ENCODE results near the gene SPTBN1. TPM values are rescaled to one million over a fixed set of nuclear protein-coding genes. Genes with fewer than 3 reads are reported as not detected.
"Not testable (repeated sequence)": the region's sequence is repeated elsewhere in the genome, so short reads cannot be mapped to it uniquely, and the experiment has no call there.

The SPTBN1 gene
- total and polyA plus RNA-seq, 2 donors, result 118 to 352 TPM

DNA sequence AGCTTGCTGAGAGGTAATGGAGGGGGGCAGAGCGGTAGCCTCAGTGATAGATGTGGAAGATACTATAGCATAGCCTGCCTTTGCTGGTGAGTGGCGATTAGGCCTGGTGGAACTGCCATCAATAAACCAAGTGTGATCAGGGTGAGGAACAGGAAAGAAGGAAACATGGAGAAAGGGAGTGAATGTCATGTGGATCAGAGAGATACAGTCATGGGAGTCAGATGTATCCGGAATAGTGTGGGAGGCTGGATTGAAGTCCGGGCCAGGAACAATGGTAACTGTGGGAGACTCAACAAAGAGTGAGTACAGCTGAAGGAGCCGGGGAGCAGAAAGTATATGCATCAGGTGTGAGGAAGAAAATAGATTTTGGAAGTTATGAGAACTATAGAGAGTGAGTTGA, 52.9 kb downstream of the SPTBN1 start:
- H3K36me3 ChIP-seq (ENCODE audit: insufficient read depth); H3K27ac ChIP-seq (ENCODE audit: low read depth); H3K4me1 ChIP-seq (ENCODE audit: insufficient read depth); DNase-seq (ENCODE audit: extremely low spot score); H3K4me3 ChIP-seq (ENCODE audit: low read depth, low read length): not testable (repeated sequence)
- WGBS, result 94% methylated on average over 5 of the region's 5 CpGs

DNA sequence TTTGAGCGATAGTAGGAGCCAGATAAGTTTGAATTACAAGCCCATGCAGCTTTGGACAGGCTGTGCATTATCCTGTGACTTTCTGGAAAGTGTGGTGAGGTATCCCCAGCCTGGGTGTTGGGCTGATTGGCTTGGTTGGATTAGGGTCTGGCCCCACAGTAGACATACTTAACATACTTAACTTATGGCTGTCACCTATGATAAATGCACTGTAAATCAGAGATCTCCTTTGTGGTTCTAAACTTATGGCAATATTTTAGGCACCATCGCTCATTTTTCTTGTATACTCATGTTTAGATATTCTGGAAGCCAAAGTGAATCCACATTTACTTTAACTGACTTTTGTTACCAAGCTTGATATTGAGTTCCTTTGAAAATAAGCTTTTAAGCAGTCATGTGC, 54.8 kb downstream of the SPTBN1 start:
- Histone ChIP-seq H3K36me3 (ENCODE audit: insufficient read depth) (no peaks in the 10 kb centered on the region), H3K27ac (ENCODE audit: low read depth) (no peak overlapping the region), H3K4me1 (ENCODE audit: insufficient read depth) (no peaks in the 10 kb centered on the region), H3K4me3 (ENCODE audit: low read depth, low read length) (no peak overlapping the region)
- DNase-seq (ENCODE audit: extremely low spot score), result no peak
- 61% methylated on average over 2 of the region's 2 CpGs for WGBS

DNA sequence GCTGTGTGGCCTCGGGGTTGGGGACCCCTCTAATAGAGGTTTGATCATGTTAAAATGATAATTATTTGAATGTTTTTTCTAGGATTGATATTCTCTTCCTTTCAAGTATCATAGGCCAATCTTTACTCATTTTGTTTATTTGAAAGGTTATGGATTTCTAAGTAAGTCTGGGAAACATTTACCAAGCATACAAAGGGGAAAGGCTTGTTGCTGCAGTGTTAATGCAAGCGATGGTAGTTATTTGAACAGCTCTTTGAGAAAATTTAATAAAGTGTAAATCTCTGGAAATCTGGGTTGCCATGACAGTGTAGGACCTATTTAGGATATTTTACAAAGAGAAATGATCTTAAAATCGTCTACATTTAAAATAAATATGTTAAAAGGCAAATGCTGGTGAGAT, 56.1 kb downstream of the SPTBN1 start:
- no peak overlapping the region for H3K4me3 ChIP-seq (ENCODE audit: low read depth, low read length)
- H3K27ac ChIP-seq (ENCODE audit: low read depth), result no peak overlapping the region
- H3K36me3 ChIP-seq (ENCODE audit: insufficient read depth), result no peaks in the 10 kb centered on the region
- 84% methylated on average over 3 of the region's 3 CpGs for WGBS
- no peaks in the 10 kb centered on the region for H3K4me1 ChIP-seq (ENCODE audit: insufficient read depth)
- no peak for DNase-seq (ENCODE audit: extremely low spot score)

DNA sequence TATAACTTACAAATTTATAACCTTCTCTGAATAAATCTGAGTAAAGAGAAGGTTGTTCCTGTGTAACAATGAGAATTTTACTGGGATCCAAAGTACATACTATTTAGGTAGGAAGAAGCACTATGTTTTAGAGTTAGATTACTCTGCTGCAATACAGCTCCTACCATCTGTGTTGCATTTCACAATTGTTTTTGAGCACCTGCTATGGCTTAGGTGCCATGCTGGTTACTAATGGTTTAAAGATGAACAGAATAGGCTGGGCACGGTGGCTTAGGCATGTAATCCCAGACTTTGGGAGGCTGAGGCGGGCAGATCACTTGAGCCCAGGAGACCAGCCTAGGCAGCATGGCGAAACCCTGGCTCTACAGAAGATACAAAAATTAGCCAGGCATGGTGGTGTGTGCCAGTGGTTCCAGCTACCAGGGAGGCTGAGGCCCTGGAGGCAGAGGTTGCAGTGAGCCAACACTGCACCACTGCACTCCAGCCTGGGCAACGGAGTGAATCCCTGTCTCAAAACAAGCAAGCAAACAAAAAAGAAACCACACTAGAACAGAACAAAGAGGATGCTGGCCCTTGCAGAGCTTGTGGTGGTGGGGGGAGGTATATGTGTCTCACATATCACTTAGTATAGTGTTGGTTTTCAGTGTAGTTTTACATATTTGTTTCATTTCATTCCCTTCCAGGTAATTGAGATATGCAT, 56.7 kb downstream of the SPTBN1 start:
- no peaks in the 10 kb centered on the region for H3K36me3 ChIP-seq (ENCODE audit: insufficient read depth)
- H3K4me3 ChIP-seq (ENCODE audit: low read depth, low read length), result no peak overlapping the region
- WGBS, result 93% methylated on average over 4 of the region's 4 CpGs
- H3K27ac ChIP-seq (ENCODE audit: low read depth), result no peak overlapping the region
- H3K4me1 ChIP-seq (ENCODE audit: insufficient read depth), result no peaks in the 10 kb centered on the region
- DNase-seq (ENCODE audit: extremely low spot score), result no peak

DNA sequence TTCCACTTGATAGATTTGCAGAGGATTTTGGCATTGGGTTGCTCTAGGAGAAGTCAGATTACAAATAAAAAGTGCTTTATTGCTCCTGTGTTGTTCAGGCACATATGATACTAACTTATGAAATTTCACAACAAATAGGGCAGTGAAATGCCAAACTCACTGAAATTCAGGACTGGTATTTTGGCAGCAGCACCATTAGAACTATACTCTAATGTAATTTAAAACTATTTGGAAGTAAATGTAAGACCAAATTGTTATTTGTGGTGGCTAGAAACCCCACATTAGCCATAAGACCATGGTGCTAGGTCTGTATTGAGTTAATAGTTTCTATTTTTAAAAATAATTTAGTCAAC, 57.2 kb downstream of the SPTBN1 start:
- no peaks in the 10 kb centered on the region for H3K4me1 ChIP-seq (ENCODE audit: insufficient read depth)
- DNase-seq (ENCODE audit: extremely low spot score), result no peak
- no peaks in the 10 kb centered on the region for H3K36me3 ChIP-seq (ENCODE audit: insufficient read depth)
- no peak overlapping the region for H3K27ac ChIP-seq (ENCODE audit: low read depth)
- no peak overlapping the region for H3K4me3 ChIP-seq (ENCODE audit: low read depth, low read length)

DNA sequence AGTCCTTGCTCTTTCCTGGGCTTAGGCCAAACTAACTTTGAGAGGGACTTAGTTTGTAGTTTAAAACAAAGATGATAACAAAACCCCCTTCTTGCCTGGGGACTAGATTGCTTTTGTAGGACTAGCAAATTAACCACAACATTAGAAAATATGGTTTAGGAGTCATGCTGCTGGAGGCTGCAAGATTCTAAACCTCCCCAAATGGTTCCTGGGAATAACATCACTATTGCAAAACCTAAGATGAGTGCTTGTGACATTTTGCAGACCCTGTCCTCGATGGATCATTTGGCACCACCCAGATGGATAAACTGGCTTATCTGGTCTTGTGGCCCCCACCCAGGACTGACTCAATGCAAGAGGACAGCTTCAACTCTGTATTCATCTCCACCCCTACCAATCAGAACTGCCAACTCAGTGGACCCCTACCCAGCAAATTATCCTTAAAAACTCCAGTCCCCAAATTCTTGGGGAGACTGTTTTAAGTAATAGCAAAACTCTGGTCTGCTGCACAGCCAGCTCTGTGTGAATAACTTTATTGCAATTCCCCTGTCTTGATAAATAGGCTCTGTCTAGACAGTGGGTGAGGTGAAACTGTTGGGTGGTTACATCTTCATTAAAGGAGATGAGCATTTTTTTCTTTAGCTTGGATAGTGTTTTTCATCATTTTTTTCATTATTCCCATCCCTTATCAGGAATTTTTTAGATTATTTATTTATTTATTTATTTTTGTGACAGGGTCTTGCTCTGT, 58.9 kb downstream of the SPTBN1 start:
- whole genome bisulfite sequencing, result 20% methylated on average over 1 of the region's 1 CpG
- no peaks in the 10 kb centered on the region for H3K36me3 ChIP-seq (ENCODE audit: insufficient read depth)
- no peaks in the 10 kb centered on the region for H3K4me1 ChIP-seq (ENCODE audit: insufficient read depth)
- no peak overlapping the region for H3K4me3 ChIP-seq (ENCODE audit: low read depth, low read length)
- DNase-seq (ENCODE audit: extremely low spot score), result no peak
- no peak overlapping the region for H3K27ac ChIP-seq (ENCODE audit: low read depth)

DNA sequence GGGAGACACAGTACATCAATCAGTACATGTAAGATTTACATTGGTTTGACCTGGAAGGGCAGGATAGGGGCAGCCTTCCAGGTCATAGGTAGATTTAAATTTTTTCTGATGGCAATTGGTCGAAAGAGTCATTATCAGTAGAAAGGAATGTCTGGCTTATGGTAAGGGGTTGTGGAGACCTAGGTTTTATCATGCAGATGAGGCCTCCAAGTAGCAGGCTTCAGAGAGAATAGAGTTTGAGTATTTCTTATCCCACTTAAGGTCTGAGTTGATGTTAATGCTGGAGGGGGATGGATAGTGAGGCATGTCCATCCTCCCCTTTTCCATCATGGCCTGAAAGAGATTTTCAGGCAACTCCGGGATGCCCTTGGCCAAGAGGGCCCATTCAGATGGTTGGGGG, 60.7 kb downstream of the SPTBN1 start:
- H3K36me3 ChIP-seq (ENCODE audit: insufficient read depth), result no peaks in the 10 kb centered on the region
- 89% methylated on average over 2 of the region's 2 CpGs for WGBS
- H3K4me3 ChIP-seq (ENCODE audit: low read depth, low read length), result no peak overlapping the region
- H3K4me1 ChIP-seq (ENCODE audit: insufficient read depth), result no peaks in the 10 kb centered on the region
- DNase-seq (ENCODE audit: extremely low spot score), result no peak
- no peak overlapping the region for H3K27ac ChIP-seq (ENCODE audit: low read depth)

DNA sequence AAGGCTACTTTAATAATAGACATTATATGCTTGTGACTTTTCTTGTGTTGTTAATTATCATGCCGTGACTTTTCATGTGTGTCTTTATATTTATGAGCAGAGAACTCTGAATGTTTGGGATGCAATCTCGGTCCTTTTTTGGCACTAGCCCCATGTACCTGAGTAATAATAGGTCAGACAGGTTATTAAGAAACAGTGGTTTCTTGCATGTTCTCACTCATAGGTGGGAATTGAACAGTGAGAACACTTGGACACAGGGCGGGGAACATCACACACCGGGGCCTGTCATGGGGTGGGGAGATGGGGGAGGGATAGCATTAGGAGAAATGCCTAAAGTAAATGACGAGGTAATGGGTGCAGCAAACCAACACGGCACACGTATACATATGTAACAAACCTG, 61.9 kb downstream of the SPTBN1 start:
- 79% methylated on average over 7 of the region's 7 CpGs for WGBS
- not testable (repeated sequence) for H3K4me1 ChIP-seq (ENCODE audit: insufficient read depth); H3K36me3 ChIP-seq (ENCODE audit: insufficient read depth); H3K4me3 ChIP-seq (ENCODE audit: low read depth, low read length); DNase-seq (ENCODE audit: extremely low spot score); H3K27ac ChIP-seq (ENCODE audit: low read depth)

DNA sequence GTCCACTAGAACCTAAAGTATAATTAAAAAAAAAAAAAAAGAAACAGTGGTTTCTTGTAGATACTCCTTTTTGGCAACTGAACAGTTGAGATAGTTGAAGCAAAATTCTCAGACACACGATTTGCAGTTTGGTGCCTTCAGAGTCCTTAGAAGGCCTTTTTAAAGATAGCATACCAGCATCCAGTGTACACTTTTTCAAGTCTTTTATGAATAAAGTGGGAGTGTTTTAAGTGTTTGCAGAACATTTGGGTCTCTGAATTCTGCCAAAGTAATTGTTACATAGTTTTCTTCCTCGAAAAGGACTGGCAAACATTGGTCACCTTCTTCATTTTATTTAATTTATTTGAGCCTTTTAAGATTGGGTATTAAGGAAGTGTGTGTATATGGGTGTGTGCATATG, 62.3 kb downstream of the SPTBN1 start:
- no peaks in the 10 kb centered on the region for H3K36me3 ChIP-seq (ENCODE audit: insufficient read depth)
- WGBS, result 44% methylated on average over 2 of the region's 2 CpGs
- DNase-seq (ENCODE audit: extremely low spot score), result no peak
- H3K27ac ChIP-seq (ENCODE audit: low read depth), result no peak overlapping the region
- H3K4me3 ChIP-seq (ENCODE audit: low read depth, low read length), result no peak overlapping the region
- H3K4me1 ChIP-seq (ENCODE audit: insufficient read depth), result no peaks in the 10 kb centered on the region

DNA sequence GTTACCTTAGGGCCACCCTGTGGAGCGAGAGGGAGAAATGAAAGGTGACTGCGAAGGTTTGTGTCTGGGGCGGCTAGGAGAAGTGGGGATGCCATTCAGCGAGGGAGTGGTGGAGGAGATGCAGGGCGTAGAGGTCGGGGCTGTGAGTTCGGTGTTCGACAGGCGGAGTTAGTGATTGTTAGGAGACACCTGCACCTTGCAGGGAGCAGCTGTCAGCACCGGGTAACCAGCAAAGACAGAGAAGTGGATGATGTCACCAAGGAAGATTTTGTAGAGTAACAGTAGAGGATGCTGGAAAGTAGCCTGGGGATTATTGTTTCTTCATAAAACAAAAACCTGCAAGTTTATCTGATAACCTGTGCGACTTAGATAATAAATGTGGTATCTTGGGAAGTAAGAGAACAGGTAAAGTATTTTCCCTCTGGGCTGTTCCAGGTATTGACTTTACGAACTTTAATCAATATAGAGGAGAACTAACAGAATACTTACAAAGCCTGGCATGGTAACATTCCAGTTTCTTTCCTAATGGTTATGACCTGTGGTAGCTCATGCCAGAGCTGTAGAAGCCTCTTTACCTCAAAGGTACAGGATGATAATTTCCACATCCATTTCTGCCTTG, 63.8 kb downstream of the SPTBN1 start:
- WGBS, result 78% methylated on average over 12 of the region's 12 CpGs
- no peak for DNase-seq (ENCODE audit: extremely low spot score)
- H3K27ac ChIP-seq (ENCODE audit: low read depth), result no peak overlapping the region
- H3K36me3 ChIP-seq (ENCODE audit: insufficient read depth), result no peaks in the 10 kb centered on the region
- no peak overlapping the region for H3K4me3 ChIP-seq (ENCODE audit: low read depth, low read length)
- no peaks in the 10 kb centered on the region for H3K4me1 ChIP-seq (ENCODE audit: insufficient read depth)

DNA sequence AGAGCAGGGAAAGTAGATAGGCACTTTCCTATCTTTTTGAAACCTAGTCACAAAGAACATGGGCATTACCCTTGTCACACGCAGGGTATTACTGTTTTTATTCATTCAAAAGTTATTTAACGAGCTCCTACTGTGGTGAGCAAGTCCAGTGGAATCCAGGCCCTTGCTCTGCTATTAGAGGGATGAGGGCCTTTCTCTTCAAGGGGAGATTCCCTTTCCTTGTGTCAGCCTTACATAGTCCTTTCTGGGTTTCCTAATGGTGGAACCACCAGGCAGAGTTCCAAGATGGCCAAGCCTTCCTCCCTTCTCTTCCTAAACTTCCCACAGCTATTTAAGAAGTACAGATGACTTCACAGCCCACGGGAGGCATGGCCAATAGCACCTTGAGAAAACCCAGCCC, 64.6 kb downstream of the SPTBN1 start:
- no peak overlapping the region for H3K27ac ChIP-seq (ENCODE audit: low read depth)
- DNase-seq (ENCODE audit: extremely low spot score), result no peak
- H3K4me3 ChIP-seq (ENCODE audit: low read depth, low read length), result no peak overlapping the region
- WGBS, result 62% methylated on average over 3 of the region's 3 CpGs
- no peaks in the 10 kb centered on the region for H3K4me1 ChIP-seq (ENCODE audit: insufficient read depth)
- no peaks in the 10 kb centered on the region for H3K36me3 ChIP-seq (ENCODE audit: insufficient read depth)

DNA sequence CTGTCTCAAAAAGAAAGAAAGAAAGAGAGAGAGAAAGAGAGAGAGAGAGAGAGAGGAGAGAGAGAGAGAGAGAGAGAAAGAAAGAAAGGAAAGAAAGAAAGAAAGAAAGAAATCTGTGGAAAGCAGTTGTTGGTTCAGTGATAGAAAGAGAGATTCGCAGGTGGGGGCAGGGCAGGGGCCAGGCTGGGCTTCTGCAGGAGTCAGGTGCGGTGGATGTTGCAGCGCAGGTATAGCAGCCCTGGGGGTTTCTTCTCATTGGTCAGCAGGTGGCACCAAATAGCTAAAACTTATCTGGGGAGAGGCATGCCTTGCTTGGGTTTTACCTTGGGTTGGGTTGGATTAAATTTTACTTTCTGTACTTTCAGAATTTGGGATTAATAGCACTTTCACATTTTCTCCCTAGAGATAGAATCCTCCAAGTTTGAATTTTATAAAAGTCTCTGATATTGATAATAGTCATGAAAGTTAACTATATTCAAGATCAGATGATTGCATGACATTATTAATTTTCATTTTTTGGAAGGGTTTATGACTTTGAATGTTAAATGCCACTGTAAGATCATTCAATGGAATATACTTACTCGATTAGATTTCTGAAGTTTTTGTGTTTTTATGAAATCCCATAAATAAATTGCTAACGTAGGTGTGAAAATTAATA, 66.6 kb downstream of the SPTBN1 start:
- DNase-seq (ENCODE audit: extremely low spot score), result peak; percentile 43

DNA sequence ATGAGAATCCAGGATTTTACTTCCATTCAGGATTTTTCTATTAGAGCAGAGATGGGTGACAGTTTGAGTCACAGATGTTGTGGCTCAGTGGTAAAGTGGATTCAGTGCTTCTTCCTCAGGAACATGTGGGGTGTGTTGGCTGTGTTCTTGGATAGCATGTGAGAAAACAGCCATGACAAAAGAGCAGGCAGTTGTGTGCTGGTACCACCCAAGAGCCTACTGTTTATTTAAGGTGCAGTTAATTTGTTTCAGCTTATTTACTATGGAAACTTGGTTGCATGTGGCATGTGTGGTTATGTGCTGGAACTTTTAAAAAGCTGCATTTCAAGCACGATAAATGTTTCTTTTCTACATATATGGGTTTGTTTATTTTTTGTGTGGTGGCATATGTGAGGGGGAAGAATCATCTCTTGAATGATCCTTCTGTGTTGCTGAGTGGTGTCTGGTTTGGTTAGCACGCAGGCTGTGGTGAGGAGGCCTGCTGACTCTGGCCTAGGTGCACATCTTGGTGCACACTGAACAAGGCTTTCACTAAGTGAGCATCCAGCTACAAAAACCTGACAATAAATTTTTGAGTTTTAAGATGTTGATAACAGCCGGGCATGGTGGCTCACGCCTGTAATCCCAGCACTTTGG, 67.3 kb downstream of the SPTBN1 start:
- Histone ChIP-seq H3K36me3 (ENCODE audit: insufficient read depth) (no peaks in the 10 kb centered on the region), H3K4me1 (ENCODE audit: insufficient read depth) (no peaks in the 10 kb centered on the region), H3K27ac (ENCODE audit: low read depth) (no peak overlapping the region), H3K4me3 (ENCODE audit: low read depth, low read length) (no peak overlapping the region)
- no peak for DNase-seq (ENCODE audit: extremely low spot score)
- WGBS, result 73% methylated on average over 4 of the region's 4 CpGs

More for the DNA sequence above, 66.6 kb downstream of the SPTBN1 start:
- H3K36me3 ChIP-seq (ENCODE audit: insufficient read depth), result no peaks in the 10 kb centered on the region
- no peak overlapping the region for H3K27ac ChIP-seq (ENCODE audit: low read depth)
- no peak overlapping the region for H3K4me3 ChIP-seq (ENCODE audit: low read depth, low read length)
- WGBS, result 48% methylated on average over 5 of the region's 5 CpGs
- H3K4me1 ChIP-seq (ENCODE audit: insufficient read depth), result no peaks in the 10 kb centered on the region
